IPS DF 6.9 (cell line): ENCODE data around the gene FNDC11.
"Not testable (repeated sequence)": the region's sequence is repeated elsewhere in the genome, so short reads cannot be mapped to it uniquely, and the experiment has no call there.

Experiments
- DNase-seq: peaks from one replicate; pipeline ENCODE4 v3.0.0-alpha.2; 2013; ENCODE audit warnings: low read depth, low spot score
- H3K27ac ChIP-seq: one replicate; pipeline ENCODE4 v1.5.1; 2013; ENCODE audit warnings: low read length, control low read depth
- H3K27me3 ChIP-seq: 2 replicates; pipeline ENCODE4 v1.6.1; 2013; ENCODE audit warnings: mild to moderate bottlenecking, low read length; ENCODE audit not compliant: control insufficient read depth, insufficient read depth
- H3K36me3 ChIP-seq: 2 replicates; pipeline ENCODE4 v1.6.1; 2013; ENCODE audit warnings: low read length; ENCODE audit not compliant: control insufficient read depth, insufficient read depth
- H3K4me1 ChIP-seq: 2 replicates; pipeline ENCODE4 v1.6.1; 2013; ENCODE audit warnings: low read length; ENCODE audit not compliant: control insufficient read depth, insufficient read depth
- H3K4me3 ChIP-seq: 2 replicates; pipeline ENCODE4 v1.5.1; 2013; ENCODE audit warnings: mild to moderate bottlenecking, low read length
- H3K9me3 ChIP-seq: 2 replicates; pipeline ENCODE4 v1.6.1; 2013; ENCODE audit warnings: low read length, inconsistent platforms; ENCODE audit not compliant: control insufficient read depth, insufficient read depth
- WGBS: extraction: QIAGEN DNeasy Blood & Tissue Kit; methylation state at CpG from one replicate; pipeline ENCODE4 v1.1.7; 2013; ENCODE audit warnings: mixed read lengths, missing lambda C conversion rate; ENCODE audit not compliant: insufficient read length, insufficient coverage; 5-methylcytosine and 5-hydroxymethylcytosine counted together

The FNDC11 gene, protein sequence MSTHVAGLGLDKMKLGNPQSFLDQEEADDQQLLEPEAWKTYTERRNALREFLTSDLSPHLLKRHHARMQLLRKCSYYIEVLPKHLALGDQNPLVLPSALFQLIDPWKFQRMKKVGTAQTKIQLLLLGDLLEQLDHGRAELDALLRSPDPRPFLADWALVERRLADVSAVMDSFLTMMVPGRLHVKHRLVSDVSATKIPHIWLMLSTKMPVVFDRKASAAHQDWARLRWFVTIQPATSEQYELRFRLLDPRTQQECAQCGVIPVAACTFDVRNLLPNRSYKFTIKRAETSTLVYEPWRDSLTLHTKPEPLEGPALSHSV

DNA sequence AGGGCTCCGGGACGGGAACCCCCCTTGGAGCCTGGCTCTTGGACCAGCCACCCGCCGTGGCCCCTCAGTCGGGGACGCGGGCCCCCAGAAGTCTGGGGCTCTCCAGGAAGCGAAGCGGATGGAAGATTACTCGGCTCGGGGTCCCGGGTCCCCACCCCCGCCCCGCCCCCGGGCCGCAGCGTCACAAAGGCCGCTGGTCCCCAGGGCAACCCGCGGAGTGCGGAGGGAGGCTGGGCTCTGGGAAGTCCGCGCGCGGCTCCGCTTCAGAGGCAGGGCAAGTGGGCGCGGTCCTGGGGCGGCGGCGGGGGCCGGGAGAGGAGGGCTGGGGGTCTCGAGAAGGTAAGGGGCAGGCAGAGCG, at the start of gene FNDC11:
Gene FNDC11, plus strand, starts transcription at position 227 of the 358 bp plus-strand sequence. CDS start 1,505 bp downstream, outside the sequence.
- H3K27me3 ChIP-seq, result no peaks in the 10 kb centered on the region
- WGBS, result no CpG with 5 or more reads among the region's 34 CpGs
- no peaks in the 10 kb centered on the region for H3K36me3 ChIP-seq
- no peak within 1 kb of the TSS for H3K27ac ChIP-seq
- H3K9me3 ChIP-seq, result no peaks in the 10 kb centered on the region
- no peak for DNase-seq
- peak within 1 kb of the TSS; percentile 82 for H3K4me3 ChIP-seq
- H3K4me1 ChIP-seq, result peaks cover 9% of the 10 kb centered on the region

DNA sequence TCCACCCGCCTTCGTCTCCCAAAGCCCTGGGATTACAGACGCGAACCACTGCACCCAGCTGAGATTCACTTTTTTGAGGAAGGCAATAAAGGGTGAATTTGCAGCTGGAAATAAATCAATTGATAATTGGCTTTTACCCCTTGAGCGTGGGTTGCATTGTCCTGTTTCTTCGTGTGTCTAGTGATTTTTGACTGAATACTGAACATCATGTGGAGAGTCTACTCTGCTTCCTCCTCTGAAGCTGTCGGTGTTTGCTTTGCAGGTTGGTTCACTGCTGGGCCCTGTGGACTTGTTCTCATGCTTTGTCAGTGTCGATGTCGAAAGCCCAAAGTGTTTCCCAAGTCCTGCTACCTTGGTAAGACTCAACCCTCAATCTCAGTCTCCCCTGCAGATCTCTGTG, 49.3 kb upstream of the FNDC11 start:
- H3K9me3 ChIP-seq, result no peaks in the 10 kb centered on the region
- H3K4me1 ChIP-seq, result peaks cover 8% of the 10 kb centered on the region
- WGBS, result no CpG with 5 or more reads among the region's 9 CpGs
- no peak overlapping the region for H3K4me3 ChIP-seq
- H3K27me3 ChIP-seq, result peaks cover 3% of the 10 kb centered on the region; the same call in 1 of the 2 replicates
- H3K36me3 ChIP-seq, result no peaks in the 10 kb centered on the region
- DNase-seq, result no peak
- H3K27ac ChIP-seq, result no peak overlapping the region

DNA sequence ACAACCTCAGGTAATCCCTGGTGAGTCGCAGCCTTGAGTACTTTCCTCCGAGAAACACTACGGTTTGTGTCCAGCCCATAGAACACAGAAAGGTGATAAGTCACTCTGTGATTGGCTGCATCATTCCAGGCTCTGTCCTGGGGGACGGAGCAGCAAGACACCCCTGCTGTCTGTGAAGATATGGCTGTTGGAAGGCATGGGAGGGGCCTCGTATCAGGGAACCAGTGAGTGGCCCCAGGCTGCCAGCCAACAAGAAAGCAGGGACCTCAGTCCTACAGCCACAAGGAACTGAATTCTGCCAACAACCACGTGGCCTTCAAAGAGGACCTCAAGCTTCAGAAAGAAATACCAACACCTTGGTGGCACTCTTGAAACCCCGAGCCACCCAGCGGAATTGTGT, 48.7 kb upstream of the FNDC11 start:
- H3K27ac ChIP-seq, result no peak overlapping the region
- H3K4me3 ChIP-seq, result no peak overlapping the region
- no peaks in the 10 kb centered on the region for H3K27me3 ChIP-seq
- H3K36me3 ChIP-seq, result no peaks in the 10 kb centered on the region
- no peaks in the 10 kb centered on the region for H3K9me3 ChIP-seq
- no CpG with 5 or more reads among the region's 8 CpGs for WGBS
- no peak for DNase-seq
- H3K4me1 ChIP-seq, result peaks cover 8% of the 10 kb centered on the region

DNA sequence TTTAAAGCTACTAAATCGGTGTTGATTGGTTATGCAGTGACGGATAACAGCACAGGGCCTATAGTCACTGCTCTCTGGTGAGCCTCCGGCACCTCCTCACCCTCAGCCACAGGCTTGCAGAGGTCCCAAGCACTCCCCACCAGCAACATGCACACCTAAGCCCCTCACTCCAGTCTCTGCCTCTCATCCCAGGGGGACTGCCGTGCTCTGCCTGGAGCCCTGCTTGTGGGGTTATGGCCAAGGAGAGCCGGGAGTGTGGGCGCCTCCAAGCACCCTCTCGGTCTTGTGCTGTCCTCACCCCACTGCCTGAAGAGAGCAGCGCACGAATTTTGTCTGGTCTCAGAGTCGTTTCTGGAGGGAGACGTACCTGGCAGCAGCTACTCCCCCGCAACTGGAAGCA, 48.2 kb upstream of the FNDC11 start:
- no peak for DNase-seq
- Histone ChIP-seq H3K27me3 (no peaks in the 10 kb centered on the region), H3K4me3 (no peak overlapping the region), H3K27ac (no peak overlapping the region), H3K36me3 (no peaks in the 10 kb centered on the region), H3K4me1 (peaks cover 8% of the 10 kb centered on the region), H3K9me3 (no peaks in the 10 kb centered on the region)
- no CpG with 5 or more reads among the region's 12 CpGs for WGBS

DNA sequence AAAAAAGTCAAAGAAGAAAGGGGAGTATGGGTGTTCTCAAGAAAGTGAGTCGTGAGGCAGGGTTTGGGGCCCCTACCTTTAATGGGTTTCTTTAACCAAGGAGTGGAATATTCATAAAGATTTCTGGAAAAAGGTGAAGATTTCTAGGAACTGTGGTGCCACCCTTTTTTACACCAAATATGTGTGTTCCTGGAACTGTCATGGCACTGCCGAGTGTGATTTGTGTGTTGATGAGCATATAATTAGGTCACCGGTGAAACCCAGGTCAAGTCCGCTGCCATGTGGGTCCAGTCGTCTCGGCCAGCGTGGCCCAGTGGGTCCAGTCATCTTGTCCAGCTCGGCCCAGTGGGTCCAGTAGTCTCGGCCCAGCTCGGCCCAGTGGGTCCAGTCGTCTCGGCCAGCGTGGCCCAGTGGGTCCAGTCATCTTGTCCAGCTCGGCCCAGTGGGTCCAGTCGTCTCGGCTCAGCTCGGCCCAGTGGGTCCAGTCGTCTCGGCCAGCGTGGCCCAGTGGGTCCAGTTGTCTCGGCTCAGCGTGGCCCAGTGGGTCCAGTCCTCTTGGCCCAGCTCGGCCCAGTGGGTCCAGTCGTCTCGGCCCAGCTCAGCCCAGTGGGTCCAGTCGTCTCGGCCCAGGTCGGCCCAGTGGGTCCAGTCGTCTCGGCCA, 46.7 kb upstream of the FNDC11 start:
- no peaks in the 10 kb centered on the region for H3K36me3 ChIP-seq
- H3K4me1 ChIP-seq, result peaks cover 7% of the 10 kb centered on the region
- no peaks in the 10 kb centered on the region for H3K9me3 ChIP-seq
- no peak overlapping the region for H3K27ac ChIP-seq
- H3K27me3 ChIP-seq, result no peaks in the 10 kb centered on the region
- WGBS, result no CpG with 5 or more reads among the region's 30 CpGs
- no peak overlapping the region for H3K4me3 ChIP-seq
- no peak for DNase-seq

DNA sequence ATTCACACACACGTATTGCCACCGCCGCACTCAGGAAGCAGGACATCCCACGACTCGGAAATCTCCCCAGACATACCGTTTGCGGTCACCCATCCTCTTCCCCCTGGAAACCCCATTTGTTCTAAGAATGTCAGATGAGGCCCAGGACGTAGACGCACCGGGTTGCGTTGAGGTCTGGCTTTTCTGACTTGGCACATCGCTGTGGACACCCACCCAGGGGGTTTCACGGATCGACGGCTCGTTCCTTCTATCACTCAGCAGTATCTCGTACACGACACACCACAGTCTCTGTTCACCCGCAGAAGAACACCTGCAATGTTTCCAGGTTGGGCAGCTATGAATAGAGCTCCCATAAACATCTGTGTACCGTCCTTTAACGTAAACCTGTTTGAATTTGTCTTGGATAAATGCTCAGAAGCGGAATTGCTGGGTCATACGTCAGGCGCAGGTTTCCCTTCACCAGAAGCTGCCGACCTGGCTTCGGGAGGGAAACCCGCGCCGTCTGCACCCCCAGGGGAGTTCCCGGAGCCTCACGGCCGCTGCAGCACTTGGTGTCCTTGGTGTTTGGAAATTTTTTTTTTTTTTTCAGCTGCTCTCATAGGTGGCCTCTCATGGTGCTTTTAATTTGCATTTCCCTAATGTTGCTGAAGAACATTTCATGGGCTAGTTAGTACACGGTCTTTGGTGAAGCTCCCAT, 45.7 kb upstream of the FNDC11 start:
- H3K4me3 ChIP-seq, result no peak overlapping the region
- H3K4me1 ChIP-seq, result no peaks in the 10 kb centered on the region
- no peaks in the 10 kb centered on the region for H3K9me3 ChIP-seq
- H3K36me3 ChIP-seq, result no peaks in the 10 kb centered on the region
- no peak overlapping the region for H3K27ac ChIP-seq
- WGBS, result no CpG with 5 or more reads among the region's 33 CpGs
- no peaks in the 10 kb centered on the region for H3K27me3 ChIP-seq
- no peak for DNase-seq

DNA sequence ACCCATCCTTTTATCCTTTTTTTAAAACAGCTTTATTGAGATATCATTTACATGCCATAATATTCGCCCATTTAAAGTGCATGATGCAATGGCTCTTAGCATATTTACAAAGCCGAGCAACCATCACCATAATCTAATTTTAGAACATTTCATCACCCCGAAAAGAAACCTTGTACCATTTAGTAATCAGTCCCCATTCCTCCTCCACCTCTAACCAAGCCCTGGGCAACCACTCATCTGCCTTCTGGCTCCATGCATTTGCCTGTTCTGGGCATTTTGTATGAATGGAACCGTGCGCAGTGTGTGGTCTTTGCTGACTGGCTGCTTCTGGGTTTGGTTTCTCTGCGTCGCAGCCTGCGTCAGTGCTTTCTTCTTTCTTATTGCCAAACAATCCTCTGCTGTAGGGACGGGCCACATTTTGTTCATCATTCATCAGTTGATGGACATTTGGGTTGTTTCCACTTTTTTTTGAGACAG, 44.8 kb upstream of the FNDC11 start:
- Histone ChIP-seq H3K27me3 (no peaks in the 10 kb centered on the region), H3K36me3 (no peaks in the 10 kb centered on the region), H3K27ac (no peak overlapping the region), H3K9me3 (no peaks in the 10 kb centered on the region), H3K4me1 (no peaks in the 10 kb centered on the region), H3K4me3 (no peak overlapping the region)
- no peak for DNase-seq
- WGBS, result no CpG with 5 or more reads among the region's 9 CpGs

DNA sequence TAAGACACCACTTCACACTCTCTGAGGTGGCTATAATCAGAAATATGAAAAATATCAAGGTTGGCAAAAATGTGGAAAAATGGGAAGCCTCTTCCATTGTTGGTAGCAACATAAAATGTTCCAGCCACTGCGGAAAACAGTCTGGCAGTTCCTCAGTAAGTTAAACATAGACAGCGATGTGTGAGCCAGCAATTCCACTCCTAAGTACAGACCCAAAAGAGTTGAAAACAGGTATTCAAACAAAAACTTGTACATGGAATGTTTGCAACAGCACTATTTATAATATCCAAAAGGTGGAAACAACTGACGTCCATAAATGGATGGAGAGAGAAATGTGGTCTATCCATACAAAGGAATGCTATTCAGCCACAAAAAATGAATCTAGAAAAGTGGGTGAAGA, 40.8 kb upstream of the FNDC11 start:
- Histone ChIP-seq H3K27ac (no peak overlapping the region), H3K36me3 (no peaks in the 10 kb centered on the region), H3K4me1 (no peaks in the 10 kb centered on the region), H3K27me3 (no peaks in the 10 kb centered on the region), H3K4me3 (no peak overlapping the region), H3K9me3 (no peaks in the 10 kb centered on the region)
- no CpG with 5 or more reads among the region's 3 CpGs for WGBS
- DNase-seq, result no peak

DNA sequence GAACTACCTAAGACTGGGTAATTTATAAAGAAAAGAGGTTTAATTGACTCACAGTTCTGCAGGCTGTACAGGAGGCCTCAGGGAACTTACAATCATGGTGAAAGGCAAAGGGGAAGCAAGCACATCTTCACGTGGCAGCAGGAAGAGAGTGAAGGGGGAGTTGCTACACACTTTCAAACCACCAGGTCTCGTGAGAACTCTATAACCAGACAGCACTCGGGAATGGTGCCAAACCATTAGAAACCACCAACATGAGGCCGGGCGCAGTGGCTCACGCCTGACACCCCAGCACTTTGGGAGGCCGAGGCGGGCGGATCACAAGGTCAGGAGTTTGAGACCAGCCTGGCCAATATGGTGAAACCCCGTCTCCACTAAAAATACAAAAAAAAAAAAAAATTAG, 39.4 kb upstream of the FNDC11 start:
- DNase-seq, H3K27me3 ChIP-seq, H3K27ac ChIP-seq, H3K9me3 ChIP-seq, H3K4me3 ChIP-seq, H3K36me3 ChIP-seq, H3K4me1 ChIP-seq: not testable (repeated sequence)
- WGBS, result no CpG with 5 or more reads among the region's 10 CpGs

DNA sequence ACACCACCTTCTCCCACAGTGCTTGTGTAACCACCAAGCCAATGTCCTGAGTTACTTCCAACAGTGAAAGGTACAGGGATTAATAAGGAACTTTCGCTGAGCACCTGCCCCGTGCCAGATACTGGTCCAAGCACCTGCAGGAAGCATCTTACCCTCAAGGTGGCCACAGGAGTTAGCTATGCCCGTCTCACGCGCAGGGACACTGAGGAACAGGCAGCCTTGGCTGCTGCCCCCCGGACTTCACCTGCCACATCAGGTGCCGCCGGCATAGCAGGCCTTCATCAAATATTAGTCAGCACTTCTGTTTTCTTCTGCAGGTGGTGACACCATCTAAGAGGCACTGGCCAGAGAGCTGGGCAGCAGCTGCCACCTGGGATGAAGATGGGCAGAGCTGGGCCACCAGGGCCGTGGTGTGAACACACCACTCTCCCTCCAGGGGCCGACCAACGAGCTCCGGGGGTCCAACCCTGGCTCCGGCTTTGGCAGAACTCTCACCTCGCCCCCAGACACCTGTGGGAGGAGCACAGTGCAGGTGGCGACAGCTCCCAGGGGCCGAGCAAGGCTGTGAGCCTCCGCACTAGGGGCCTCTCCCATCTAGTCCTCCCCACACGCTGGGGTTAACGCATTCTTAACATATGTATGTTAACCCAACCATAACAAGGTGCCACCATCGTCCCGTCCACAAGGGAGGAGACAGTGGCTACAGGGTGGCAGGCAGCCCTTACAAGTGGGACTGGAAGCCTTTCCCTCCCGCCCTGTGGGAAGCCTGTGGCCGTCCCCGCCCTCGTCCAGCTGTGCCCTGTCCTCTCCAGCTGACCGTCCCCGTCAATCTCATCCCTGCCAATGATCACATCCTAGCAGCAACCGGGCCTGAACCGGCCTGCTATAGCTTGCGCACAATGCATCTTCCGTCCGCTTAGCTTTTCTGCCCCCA, 36.3 kb upstream of the FNDC11 start:
- Histone ChIP-seq H3K4me1 (peaks cover 4% of the 10 kb centered on the region), H3K36me3 (peaks cover 7% of the 10 kb centered on the region; the same call in 1 of the 2 replicates), H3K27me3 (no peaks in the 10 kb centered on the region), H3K4me3 (no peak overlapping the region), H3K27ac (no peak overlapping the region), H3K9me3 (no peaks in the 10 kb centered on the region)
- WGBS, result no CpG with 5 or more reads among the region's 32 CpGs
- no peak for DNase-seq
